ENCODE measurements around the gene DRG2. TPM values are rescaled to one million over a fixed set of nuclear protein-coding genes. Genes with fewer than 3 reads are reported as not detected.

Gene DRG2
- total and polyA plus RNA-seq, 9 of the 15 experiments (the other 6 are each of a cell fraction or from before 2014, with no cell fraction given): 6.6 to 36.7 (median 26.1) TPM

GRCh38 chr17:18087610-18088491 lies at the start of gene DRG2 (continued):
- TF ChIP-seq PHF20 (IDR thresholded peaks at IDR 0.05; ENCODE audit: partially characterized antibody) (peak; percentile 87), GMEB1 (CRISPR knock-in tag; IDR thresholded peaks at IDR 0.05) (peak; percentile 74), SREBF2 (CRISPR knock-in tag; IDR thresholded peaks at IDR 0.05) (no peak), FOXP1 (CRISPR knock-in tag; IDR thresholded peaks at IDR 0.05) (peak; percentile 65; the same call in 1 of the 2 replicates), CREBBP (IDR thresholded peaks at IDR 0.05; ENCODE audit: low read depth, low read length) (no peak), NCOA4 (IDR thresholded peaks at IDR 0.05; ENCODE audit: partially characterized antibody) (no peak), MEF2A (IDR thresholded peaks at IDR 0.05; ENCODE audit: control insufficient read depth, low read depth, low read length) (0 out of 2 replicates have a peak, but pooled peaks have one; percentile 22), BDP1 (IDR thresholded peaks at IDR 0.05; ENCODE audit: insufficient read depth, insufficient read length) (no peak), ELF2 (CRISPR knock-in tag; IDR thresholded peaks at IDR 0.05) (peak; percentile 51; the same call in 1 of the 2 replicates), ZKSCAN8 (CRISPR knock-in tag; IDR thresholded peaks at IDR 0.05) (0 out of 2 replicates have a peak, but pooled peaks have one; percentile 32), PRMT5 (CRISPR knock-in tag; IDR thresholded peaks at IDR 0.05) (no peak), ZNF583 (CRISPR knock-in tag; IDR thresholded peaks at IDR 0.05) (no peak), CTBP1 (IDR thresholded peaks at IDR 0.05; ENCODE audit: borderline replicate concordance) (peak; percentile 71), ZNF263 (CRISPR knock-in tag; IDR thresholded peaks at IDR 0.05; ENCODE audit: borderline replicate concordance) (no peak), FOXJ2 (tag; IDR thresholded peaks at IDR 0.05) (no peak), RBBP5 (IDR thresholded peaks at IDR 0.05; ENCODE audit: borderline replicate concordance, insufficient read depth, low read length, poor library complexity, severe bottlenecking) (peak; percentile 88)
- TF ChIP-seq, protein P1, sequence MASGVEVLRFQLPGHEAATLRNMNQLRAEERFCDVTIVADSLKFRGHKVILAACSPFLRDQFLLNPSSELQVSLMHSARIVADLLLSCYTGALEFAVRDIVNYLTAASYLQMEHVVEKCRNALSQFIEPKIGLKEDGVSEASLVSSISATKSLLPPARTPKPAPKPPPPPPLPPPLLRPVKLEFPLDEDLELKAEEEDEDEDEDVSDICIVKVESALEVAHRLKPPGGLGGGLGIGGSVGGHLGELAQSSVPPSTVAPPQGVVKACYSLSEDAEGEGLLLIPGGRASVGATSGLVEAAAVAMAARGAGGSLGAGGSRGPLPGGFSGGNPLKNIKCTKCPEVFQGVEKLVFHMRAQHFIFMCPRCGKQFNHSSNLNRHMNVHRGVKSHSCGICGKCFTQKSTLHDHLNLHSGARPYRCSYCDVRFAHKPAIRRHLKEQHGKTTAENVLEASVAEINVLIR (CRISPR knock-in tag; IDR thresholded peaks at IDR 0.05): no peak
- TF ChIP-seq, protein P2, sequence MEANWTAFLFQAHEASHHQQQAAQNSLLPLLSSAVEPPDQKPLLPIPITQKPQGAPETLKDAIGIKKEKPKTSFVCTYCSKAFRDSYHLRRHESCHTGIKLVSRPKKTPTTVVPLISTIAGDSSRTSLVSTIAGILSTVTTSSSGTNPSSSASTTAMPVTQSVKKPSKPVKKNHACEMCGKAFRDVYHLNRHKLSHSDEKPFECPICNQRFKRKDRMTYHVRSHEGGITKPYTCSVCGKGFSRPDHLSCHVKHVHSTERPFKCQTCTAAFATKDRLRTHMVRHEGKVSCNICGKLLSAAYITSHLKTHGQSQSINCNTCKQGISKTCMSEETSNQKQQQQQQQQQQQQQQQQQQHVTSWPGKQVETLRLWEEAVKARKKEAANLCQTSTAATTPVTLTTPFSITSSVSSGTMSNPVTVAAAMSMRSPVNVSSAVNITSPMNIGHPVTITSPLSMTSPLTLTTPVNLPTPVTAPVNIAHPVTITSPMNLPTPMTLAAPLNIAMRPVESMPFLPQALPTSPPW (CRISPR knock-in tag; IDR thresholded peaks at IDR 0.05): peak; percentile 83
- TF ChIP-seq, protein P3, sequence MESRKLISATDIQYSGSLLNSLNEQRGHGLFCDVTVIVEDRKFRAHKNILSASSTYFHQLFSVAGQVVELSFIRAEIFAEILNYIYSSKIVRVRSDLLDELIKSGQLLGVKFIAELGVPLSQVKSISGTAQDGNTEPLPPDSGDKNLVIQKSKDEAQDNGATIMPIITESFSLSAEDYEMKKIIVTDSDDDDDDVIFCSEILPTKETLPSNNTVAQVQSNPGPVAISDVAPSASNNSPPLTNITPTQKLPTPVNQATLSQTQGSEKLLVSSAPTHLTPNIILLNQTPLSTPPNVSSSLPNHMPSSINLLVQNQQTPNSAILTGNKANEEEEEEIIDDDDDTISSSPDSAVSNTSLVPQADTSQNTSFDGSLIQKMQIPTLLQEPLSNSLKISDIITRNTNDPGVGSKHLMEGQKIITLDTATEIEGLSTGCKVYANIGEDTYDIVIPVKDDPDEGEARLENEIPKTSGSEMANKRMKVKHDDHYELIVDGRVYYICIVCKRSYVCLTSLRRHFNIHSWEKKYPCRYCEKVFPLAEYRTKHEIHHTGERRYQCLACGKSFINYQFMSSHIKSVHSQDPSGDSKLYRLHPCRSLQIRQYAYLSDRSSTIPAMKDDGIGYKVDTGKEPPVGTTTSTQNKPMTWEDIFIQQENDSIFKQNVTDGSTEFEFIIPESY (CRISPR knock-in tag; IDR thresholded peaks at IDR 0.05): peak; percentile 67; the same call in 1 of the 2 replicates
- TF ChIP-seq, protein P4, sequence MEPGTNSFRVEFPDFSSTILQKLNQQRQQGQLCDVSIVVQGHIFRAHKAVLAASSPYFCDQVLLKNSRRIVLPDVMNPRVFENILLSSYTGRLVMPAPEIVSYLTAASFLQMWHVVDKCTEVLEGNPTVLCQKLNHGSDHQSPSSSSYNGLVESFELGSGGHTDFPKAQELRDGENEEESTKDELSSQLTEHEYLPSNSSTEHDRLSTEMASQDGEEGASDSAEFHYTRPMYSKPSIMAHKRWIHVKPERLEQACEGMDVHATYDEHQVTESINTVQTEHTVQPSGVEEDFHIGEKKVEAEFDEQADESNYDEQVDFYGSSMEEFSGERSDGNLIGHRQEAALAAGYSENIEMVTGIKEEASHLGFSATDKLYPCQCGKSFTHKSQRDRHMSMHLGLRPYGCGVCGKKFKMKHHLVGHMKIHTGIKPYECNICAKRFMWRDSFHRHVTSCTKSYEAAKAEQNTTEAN (CRISPR knock-in tag; IDR thresholded peaks at IDR 0.05): no peak
